Measurements from ENCODE around the gene ATP5MC3.

Gene ATP5MC3

DNA sequence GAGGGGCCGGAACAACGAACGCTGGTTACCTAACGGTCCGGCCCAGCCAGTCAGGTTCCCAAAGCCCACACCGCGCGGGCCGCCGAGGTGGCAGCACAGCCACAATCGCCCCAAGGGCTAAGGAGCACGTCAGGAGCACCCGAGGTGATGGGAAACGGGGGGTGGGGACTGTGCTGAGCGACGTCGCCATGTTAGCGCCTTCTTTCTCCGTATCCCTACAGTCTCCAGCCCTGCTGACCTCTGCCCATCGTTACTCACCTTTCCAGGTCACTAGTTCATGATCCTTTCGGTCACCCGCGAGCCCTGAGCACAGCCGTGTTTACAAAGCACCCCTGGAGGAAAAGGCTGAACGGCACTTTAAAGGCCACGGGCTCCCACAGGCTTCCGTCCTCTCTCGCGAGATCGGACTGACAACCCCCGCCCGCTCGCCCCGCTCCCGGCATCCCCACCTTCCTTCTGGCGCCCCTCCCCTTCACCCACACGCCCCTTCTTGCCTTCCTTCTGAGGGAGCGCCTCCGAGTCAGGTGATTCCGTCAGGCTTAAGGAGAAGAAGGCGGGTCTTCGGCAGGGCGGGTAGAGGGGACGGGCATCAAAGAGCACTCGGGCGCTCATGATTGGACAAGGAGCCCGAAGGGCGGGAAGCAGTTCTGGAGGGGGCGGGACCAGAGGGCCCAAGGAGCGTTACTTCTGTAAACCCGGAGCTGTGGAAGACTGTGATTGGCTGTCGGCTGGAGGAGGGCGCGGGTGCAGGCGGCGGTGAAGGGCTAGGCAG is 13.5 kb downstream of the ATP5MC3 start, which contains the start of gene ATF2:
Gene ATF2, minus strand, starts transcription at position 412 of the 772 bp plus-strand sequence. CDS start 31,760 bp downstream, outside the sequence.
- peak; percentile 98 for DNase-seq (ENCODE audit: low read depth)

DNA sequence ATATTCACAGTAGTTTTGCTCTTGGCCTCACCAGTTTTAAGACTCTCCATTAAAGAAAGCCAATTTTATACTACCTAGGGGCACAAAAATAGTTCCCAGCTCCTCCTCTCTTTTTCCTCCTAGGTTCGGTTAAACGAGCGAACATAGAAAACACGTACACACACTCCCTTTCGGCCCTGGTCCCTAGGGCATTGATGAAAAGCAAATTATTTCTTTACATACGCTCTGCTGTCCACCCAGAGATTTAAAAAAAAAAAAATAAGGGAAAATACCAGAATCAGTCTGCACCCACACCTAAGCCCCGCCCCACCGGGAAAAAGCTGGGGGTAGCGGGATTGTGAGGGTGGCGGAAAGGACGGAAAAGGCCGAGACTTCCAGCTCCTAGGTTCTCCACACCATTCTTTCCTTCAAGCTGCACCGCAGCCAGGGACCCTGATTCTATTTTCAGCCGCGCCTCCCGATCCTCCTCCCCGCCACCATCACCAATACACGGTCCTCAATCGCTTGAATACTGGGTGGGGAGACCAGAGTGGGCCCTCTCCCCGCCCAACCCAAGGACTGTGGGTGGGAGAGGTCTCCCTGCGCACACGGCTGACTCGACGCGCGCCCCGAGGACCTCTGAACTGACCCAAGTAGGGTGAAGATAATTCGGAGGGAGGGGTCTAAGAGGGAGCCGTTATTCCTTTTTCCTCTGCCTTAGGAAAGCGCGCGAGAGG is 14.3 kb downstream of the ATP5MC3 start:
- peak; percentile 18 for DNase-seq (ENCODE audit: low read depth)

DNA sequence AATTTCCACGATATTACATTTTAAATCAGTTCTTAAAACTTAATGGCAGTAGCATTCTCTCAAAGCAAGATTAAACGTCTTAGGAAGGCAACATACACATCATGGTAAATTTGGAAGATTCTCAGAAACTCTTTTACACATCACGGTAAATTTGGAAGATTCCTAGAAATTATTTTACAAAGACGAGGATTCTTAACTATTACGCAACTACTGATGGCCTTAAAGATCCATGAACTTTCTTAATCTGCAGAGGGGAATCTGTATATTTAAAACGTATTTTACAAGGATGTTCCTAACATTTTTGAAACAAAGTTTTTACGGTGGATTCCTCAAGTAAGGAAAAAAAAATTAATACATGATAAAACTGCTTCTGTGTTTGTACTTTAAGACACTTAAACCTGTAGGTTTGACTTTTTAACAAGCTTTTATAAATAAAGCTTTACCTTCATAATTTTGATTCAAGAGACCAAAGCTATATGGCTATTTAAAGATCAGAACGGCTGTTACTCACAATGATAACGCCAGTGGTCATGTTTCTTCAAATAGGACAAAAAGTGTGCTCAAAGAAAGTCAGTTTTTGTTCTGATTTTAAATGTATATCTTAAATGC is 15.2 kb downstream of the ATP5MC3 start:
- DNase-seq (ENCODE audit: low read depth), result no peak

DNA sequence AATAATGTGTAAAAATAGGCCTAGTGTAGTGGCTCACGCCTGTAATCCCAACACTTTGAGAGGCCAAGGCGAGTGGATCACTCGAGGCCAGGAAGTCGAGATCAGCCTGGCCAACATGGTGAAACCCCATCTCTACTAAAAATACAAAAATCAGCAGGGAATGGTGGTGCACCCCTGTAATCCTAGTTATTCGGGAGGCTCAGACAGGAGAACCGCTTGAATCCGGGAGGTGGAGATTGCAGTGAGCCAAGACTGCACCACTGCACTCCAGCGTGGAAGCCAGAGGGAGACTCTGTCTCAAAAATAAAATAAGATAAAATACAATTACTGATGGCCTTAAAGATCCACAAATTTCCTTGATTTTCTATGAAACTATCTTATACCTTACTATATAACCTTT is 17.3 kb downstream of the ATP5MC3 start:
- DNase-seq (ENCODE audit: low read depth), result no peak

GRCh38 chr2:175158894-175159293 is 22.6 kb downstream of the ATP5MC3 start:
- DNase-seq (ENCODE audit: low read depth), result no peak

DNA sequence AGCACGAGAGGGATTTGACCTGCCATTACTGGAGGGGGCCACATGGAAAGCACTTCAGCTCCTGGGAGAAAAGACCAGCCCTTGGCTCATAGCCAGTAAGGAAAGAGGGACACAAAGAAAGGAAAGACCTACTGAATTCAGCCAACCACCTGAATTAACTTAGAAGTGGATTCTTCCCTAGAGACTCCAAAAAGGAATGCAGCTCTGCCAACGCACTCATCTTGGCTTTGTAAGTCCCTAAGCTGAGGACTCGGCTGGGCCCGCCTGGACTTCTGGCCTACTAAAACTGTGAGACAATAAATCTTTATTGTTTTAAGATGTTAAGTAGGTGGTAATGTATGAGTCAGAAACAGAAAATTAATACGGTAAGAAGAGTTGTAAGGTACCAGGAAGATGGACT is 25.0 kb downstream of the ATP5MC3 start:
- no peak for DNase-seq (ENCODE audit: low read depth)

- DNase-seq (ENCODE audit: low read depth), result no peak
Observed at GRCh38 chr2:175154661-175155082, 26.8 kb downstream of the ATP5MC3 start.

GRCh38 chr2:175152242-175152641 is 29.3 kb downstream of the ATP5MC3 start:
- DNase-seq (ENCODE audit: low read depth), result no peak

GRCh38 chr2:175151791-175152190 is 29.7 kb downstream of the ATP5MC3 start:
- DNase-seq (ENCODE audit: low read depth), result no peak

DNA sequence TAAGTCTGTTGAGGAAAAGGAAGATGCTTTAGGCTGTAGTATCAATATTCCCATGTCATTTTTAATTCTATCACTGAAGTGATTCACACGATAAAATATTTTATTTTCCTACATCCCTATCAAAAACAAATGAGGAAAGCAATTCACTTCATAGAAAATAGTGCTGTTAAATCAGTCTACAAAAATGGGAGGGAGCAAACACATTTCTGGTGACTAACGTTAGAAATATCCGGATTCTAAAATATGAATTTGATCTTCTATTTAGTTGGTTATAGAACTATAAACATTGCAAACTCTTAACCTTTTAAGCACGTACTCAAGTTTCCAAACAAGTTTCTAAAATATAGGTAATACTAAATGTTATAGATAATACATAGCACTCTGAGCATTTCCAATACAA is 34.3 kb downstream of the ATP5MC3 start:
- no peak for DNase-seq (ENCODE audit: low read depth)

DNA sequence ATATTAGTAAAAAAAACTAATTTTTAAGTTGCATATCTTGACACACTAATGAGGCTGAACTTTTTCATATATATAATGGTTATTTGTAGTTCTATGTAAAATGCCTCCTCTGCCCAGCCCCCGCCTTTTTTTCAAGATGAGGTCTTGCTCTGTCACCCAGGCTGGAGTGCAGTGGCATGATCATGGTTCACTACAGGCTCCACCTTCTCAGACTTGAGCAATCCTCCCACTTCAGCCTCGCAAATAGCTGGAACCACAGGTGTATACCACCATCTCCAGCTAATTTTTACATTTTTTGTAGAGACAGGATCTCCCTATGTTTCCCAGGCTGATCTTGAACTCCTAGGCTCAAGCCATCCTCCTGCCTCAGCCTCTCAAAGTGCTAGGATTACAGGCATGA is 37.8 kb downstream of the ATP5MC3 start:
- no peak for DNase-seq (ENCODE audit: low read depth)

GRCh38 chr2:175143191-175143590 is 38.3 kb downstream of the ATP5MC3 start:
- no peak for DNase-seq (ENCODE audit: low read depth)

DNA sequence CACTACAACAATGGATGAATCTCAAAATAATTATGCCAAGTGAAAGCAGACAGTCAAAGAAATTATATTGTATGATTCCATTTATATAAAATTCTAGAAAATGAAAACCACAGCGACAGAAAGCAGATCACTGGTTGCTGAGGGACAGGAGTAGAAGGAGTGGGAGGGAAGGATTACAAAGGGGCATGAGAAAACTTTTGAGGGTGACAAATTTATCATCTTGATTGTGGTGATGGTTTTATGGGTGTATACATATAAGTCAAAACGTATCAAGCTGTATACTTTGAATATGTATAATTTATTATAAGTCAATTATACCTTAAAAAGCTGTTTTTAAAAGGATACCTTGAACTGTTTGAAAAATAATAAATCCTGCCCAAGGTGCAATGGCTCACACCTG is 41.2 kb downstream of the ATP5MC3 start:
- DNase-seq (ENCODE audit: low read depth), result no peak

DNA sequence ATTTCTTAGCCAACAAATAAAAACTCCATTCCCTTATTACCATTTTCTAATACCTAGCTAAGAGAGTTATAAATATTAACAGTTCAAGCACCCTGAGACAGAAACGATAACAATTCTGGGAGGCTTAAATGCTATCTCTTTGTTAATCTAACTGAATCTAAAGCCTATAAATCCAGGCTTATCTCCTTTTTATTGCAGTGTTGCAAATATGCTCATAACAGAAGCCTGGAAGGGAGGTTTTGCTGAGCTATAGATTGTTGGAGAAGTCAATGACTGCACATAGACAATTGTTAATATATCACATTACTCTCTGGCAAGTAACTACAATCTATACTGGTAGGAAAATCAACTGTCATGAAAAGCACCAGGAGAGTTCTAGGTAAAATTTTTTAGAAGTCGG is 43.7 kb downstream of the ATP5MC3 start:
- DNase-seq (ENCODE audit: low read depth), result no peak

DNA sequence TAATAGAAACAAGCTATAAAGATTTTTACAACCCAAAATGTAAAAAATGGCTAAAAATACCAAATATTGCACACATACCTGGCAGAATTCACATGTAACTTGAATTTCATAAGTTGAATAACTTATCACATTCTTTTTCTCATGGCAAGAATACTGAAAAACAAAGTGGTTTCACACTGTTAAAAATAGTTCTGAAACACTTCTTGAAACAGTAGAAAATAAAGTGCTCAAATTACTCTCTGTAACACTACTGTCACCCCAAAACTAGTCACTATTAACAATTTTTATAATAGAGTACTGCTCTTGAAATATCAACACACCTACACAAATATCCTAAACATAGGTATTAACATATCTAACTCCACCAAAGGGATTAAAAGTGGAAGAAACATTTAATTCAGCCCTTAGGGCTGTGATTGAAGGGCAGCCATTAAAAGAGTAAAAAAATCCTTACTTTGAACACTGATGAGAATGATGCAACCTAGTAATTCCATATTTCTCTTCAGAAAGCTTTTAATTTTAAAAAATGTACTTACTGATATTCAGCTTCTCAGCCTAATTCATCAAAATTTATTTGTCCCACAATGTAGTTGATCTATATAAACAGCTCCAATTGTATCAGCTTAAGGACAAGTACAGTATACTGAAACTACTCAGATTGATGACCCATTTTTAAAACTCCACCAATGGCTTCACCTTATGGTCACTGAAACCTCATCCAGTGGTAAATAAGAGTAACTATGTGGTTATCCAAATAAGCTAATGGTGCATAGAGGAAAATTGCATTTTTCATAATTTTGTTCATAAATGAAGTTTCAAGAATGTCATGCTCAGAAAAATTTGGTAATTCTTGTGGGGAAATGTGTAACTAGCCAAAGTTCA is 44.9 kb downstream of the ATP5MC3 start:
- DNase-seq (ENCODE audit: low read depth), result no peak

DNA sequence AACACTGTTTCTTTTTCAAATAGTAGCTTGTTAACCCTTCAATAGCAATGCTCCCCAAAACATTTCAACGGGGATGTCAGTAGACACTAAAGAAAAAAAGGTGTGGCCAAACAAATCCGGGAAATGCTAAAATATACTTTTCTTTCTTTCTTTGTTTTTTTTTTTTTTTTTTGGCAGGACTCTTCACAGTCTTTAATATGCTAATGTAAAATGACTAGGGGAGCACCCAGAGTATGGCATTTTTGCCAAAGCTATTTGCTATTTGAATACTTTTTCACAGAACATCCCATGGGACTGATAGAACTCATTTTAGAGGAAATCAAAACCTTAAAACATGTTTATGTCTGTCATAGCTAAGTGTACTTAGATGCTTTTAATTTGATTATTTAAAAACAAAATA is 45.6 kb downstream of the ATP5MC3 start:
- no peak for DNase-seq (ENCODE audit: low read depth)

DNA sequence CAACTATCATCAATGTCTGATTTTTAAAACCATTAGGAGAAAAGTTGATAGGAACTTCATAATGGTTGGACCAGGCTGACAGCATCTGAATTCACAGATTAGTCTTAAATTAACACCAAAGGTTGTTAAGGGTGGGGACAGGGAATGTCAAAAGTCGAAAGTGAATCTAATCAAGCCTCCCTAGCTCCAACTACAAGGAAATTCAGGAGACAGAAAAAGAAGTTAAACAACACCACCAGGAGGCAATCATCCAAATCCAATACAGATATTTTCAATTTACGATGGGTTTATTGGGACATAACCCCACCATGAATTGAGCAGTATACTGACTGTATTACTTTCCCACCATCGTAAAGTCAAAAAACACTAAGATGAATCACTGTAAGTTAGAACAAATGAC is 46.3 kb downstream of the ATP5MC3 start:
- DNase-seq (ENCODE audit: low read depth), result no peak

GRCh38 chr2:175131252-175131651 is 50.3 kb downstream of the ATP5MC3 start:
- no peak for DNase-seq (ENCODE audit: low read depth)

GRCh38 chr2:175126661-175127060 is 54.8 kb downstream of the ATP5MC3 start:
- DNase-seq (ENCODE audit: low read depth), result no peak

All from T follicular helper cell (primary cell).